HG02938 (cell line): ENCODE results near the gene HMCN1.
"Not testable (repeated sequence)": the region's sequence is repeated elsewhere in the genome, so short reads cannot be mapped to it uniquely, and the experiment has no call there.

Experiments
- ATAC-seq: cut with Tn5 transposase; IDR thresholded peaks from one replicate; pipeline ENCODE4 v1.9.1; 2021; ENCODE audit warnings: mild to moderate bottlenecking, moderate library complexity; ENCODE audit not compliant: unreplicated experiment

Gene HMCN1

GRCh38 chr1:186183970-186184628 is 449.9 kb downstream of the HMCN1 start:
- ATAC-seq: peak; percentile 83

- not testable (repeated sequence) for ATAC-seq
These were observed 452.1 kb downstream of the HMCN1 start for GRCh38 chr1:186186251-186186650.

GRCh38 chr1:186187601-186188000 is 453.4 kb downstream of the HMCN1 start:
- ATAC-seq: peak; percentile 50

- no peak for ATAC-seq
These were observed 453.9 kb downstream of the HMCN1 start for GRCh38 chr1:186188004-186188539.

GRCh38 chr1:186188736-186189135 is 454.5 kb downstream of the HMCN1 start:
- ATAC-seq: no peak

- ATAC-seq: no peak
These were observed 455.0 kb downstream of the HMCN1 start for GRCh38 chr1:186189156-186189555.

- no peak for ATAC-seq
These were observed 457.3 kb downstream of the HMCN1 start for GRCh38 chr1:186191511-186191910.

GRCh38 chr1:186193224-186193623 is 459.0 kb downstream of the HMCN1 start:
- no peak for ATAC-seq

GRCh38 chr1:186194107-186194756 is 460.0 kb downstream of the HMCN1 start:
- ATAC-seq: peak; percentile 97

- no peak for ATAC-seq
These were observed 461.3 kb downstream of the HMCN1 start for GRCh38 chr1:186195377-186195931.

- ATAC-seq: no peak
These were observed 468.1 kb downstream of the HMCN1 start for GRCh38 chr1:186202271-186202764.

GRCh38 chr1:186202776-186203175 is 468.6 kb downstream of the HMCN1 start:
- no peak for ATAC-seq

- no peak for ATAC-seq
These were observed 471.9 kb downstream of the HMCN1 start for GRCh38 chr1:186206048-186206570.

GRCh38 chr1:186207391-186208085 is 473.3 kb downstream of the HMCN1 start:
- no peak for ATAC-seq

GRCh38 chr1:186208405-186209129 is 474.4 kb downstream of the HMCN1 start:
- no peak for ATAC-seq

GRCh38 chr1:186210258-186210657 is 476.1 kb downstream of the HMCN1 start:
- ATAC-seq: no peak

- ATAC-seq: not testable (repeated sequence)
These were observed 477.4 kb downstream of the HMCN1 start for GRCh38 chr1:186211583-186211982.

GRCh38 chr1:186212568-186213224 is 478.5 kb downstream of the HMCN1 start:
- ATAC-seq: peak; percentile 90

- no peak for ATAC-seq
These were observed 479.0 kb downstream of the HMCN1 start for GRCh38 chr1:186213225-186213607.

GRCh38 chr1:186214791-186215190 is 480.6 kb downstream of the HMCN1 start:
- no peak for ATAC-seq
